Skin of body (tissue), 3 donors: ENCODE results near the gene SF3B1. TPM values are rescaled to one million over a fixed set of nuclear protein-coding genes. Genes with fewer than 3 reads are reported as not detected.

ENCODE experiments used
- DNase-seq: peaks from one replicate; lab custom pipeline; 2025; lab: John Stamatoyannopoulos, UW
- small RNA-seq: library from RNA; depleted of rRNA; stranded (forward); fragments of <200 nt; gene quantifications from one replicate; pipeline ENCODE3, GENCODE V24; 2014; ENCODE audit warnings: low replicate concordance
- total RNA-seq: library from RNA; depleted of rRNA; stranded (reverse); fragments of >200 nt; gene quantifications from one replicate; pipeline ENCODE4 v1.2.3, GENCODE V29; 2014

SF3B1 gene
- total RNA-seq, 1 donor from 2014 or later, result 319 TPM

- no peak for DNase-seq
Measured at GRCh38 chr2:197340591-197340990, 94.2 kb downstream of the SF3B1 start.

Small RNA genes lying within 50 kb of the gene (small RNA-seq; reads per million reads assigned to genes)
- not detected for gene RF00394
- not detected for gene RNU6-1029P

Other genes with a start within 250 kb of the SF3B1 start
- 21.8 TPM for gene ANKRD44, start 124.2 kb downstream of the SF3B1 start, total RNA-seq
- gene COQ10B, start 18.5 kb upstream of the SF3B1 start, total RNA-seq, result 21.5 TPM
- 192 TPM for gene HSPD1, start 64.8 kb upstream of the SF3B1 start, total RNA-seq
- gene HSPE1, start 65.4 kb upstream of the SF3B1 start, total RNA-seq, result 80.5 TPM
- gene MOB4, start 81.0 kb upstream of the SF3B1 start, total RNA-seq, result 39.4 TPM
- 27.1 TPM for gene RFTN2, start 240.6 kb upstream of the SF3B1 start, total RNA-seq